ENCODE data around the gene KIRREL1. TPM values are rescaled to one million over a fixed set of nuclear protein-coding genes. Genes with fewer than 3 reads are reported as not detected.

KIRREL1 gene
- total RNA-seq, 1 donor from 2014 or later = 51.6 TPM

- Mint-ChIP-seq H3K27me3 (peaks cover 6% of the 10 kb centered on the region), H3K4me1 (ENCODE audit: unreplicated experiment) (peaks cover 56% of the 10 kb centered on the region), H3K27ac (no peak overlapping the region), H3K36me3 (peaks cover 13% of the 10 kb centered on the region), H3K4me3 (no peak overlapping the region), H3K9me3 (no peaks in the 10 kb centered on the region)
- TF ChIP-seq, protein P1, sequence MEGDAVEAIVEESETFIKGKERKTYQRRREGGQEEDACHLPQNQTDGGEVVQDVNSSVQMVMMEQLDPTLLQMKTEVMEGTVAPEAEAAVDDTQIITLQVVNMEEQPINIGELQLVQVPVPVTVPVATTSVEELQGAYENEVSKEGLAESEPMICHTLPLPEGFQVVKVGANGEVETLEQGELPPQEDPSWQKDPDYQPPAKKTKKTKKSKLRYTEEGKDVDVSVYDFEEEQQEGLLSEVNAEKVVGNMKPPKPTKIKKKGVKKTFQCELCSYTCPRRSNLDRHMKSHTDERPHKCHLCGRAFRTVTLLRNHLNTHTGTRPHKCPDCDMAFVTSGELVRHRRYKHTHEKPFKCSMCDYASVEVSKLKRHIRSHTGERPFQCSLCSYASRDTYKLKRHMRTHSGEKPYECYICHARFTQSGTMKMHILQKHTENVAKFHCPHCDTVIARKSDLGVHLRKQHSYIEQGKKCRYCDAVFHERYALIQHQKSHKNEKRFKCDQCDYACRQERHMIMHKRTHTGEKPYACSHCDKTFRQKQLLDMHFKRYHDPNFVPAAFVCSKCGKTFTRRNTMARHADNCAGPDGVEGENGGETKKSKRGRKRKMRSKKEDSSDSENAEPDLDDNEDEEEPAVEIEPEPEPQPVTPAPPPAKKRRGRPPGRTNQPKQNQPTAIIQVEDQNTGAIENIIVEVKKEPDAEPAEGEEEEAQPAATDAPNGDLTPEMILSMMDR (conservative IDR thresholded peaks at IDR 0.05) = no peak
- DNase-seq (ENCODE audit: extremely low spot score, unreplicated experiment) = no peak
Observed at GRCh38 chr1:158055854-158056253, 62.4 kb downstream of the KIRREL1 start.

DNA sequence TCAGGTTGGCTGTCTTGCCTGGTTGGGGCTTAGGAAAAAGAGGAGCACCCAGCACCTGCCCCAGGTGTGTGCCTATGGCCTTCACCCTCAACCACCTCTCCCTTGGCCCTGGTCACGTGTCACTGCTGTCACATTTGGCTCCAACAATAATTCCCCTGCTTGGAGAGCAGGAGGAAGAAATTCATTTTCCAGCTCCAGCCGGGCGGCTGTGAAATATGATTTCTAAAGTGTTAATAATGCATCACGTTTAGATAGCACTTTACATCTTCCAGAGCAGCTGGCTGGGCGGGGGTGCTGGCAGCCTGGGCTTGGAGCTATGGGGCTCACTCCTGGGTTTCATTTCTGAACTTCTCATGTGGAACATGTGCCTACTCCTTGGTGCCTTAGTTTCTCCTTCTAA is 63.1 kb downstream of the KIRREL1 start:
- Mint-ChIP-seq H3K4me1 (ENCODE audit: unreplicated experiment) (peaks cover 61% of the 10 kb centered on the region), H3K27me3 (peaks cover 6% of the 10 kb centered on the region), H3K36me3 (peaks cover 13% of the 10 kb centered on the region), H3K27ac (no peak overlapping the region), H3K9me3 (no peaks in the 10 kb centered on the region), H3K4me3 (no peak overlapping the region)
- TF ChIP-seq, protein P1 (conservative IDR thresholded peaks at IDR 0.05) = no peak
- no peak for DNase-seq (ENCODE audit: extremely low spot score, unreplicated experiment)

GRCh38 chr1:158058237-158058985 is 65.0 kb downstream of the KIRREL1 start:
- DNase-seq (ENCODE audit: extremely low spot score, unreplicated experiment) = no peak
- Mint-ChIP-seq H3K27me3 (peaks cover 6% of the 10 kb centered on the region), H3K4me3 (no peak overlapping the region), H3K27ac (no peak overlapping the region), H3K9me3 (no peaks in the 10 kb centered on the region), H3K4me1 (ENCODE audit: unreplicated experiment) (peaks cover 64% of the 10 kb centered on the region), H3K36me3 (peaks cover 3% of the 10 kb centered on the region)
- TF ChIP-seq, protein P1 (conservative IDR thresholded peaks at IDR 0.05) = no peak

DNA sequence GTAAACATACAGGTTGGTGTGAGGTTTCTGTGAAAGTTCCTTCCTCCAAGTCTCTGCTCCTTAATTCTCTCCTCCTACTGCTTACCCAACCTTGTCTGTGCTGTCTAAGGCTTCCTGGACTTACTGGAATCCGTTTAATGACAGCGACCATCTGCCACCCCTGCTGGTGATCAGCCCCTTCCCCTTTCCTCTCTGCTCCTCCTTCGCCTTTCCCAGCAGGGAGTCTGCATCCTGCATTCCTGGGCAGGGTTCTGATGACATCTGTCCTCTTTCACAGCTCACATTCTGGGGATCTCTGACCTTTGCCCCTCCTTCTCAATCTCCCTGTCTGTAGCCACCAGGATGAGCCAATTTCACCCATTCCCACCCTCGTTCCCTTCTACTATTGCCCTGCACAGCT is 66.5 kb downstream of the KIRREL1 start:
- Mint-ChIP-seq H3K4me1 (ENCODE audit: unreplicated experiment) (peaks cover 65% of the 10 kb centered on the region), H3K4me3 (no peak overlapping the region), H3K27me3 (peaks cover 6% of the 10 kb centered on the region), H3K9me3 (no peaks in the 10 kb centered on the region), H3K27ac (no peak overlapping the region), H3K36me3 (peaks cover 4% of the 10 kb centered on the region)
- TF ChIP-seq, protein P1 (conservative IDR thresholded peaks at IDR 0.05) = no peak
- DNase-seq (ENCODE audit: extremely low spot score, unreplicated experiment) = no peak

DNA sequence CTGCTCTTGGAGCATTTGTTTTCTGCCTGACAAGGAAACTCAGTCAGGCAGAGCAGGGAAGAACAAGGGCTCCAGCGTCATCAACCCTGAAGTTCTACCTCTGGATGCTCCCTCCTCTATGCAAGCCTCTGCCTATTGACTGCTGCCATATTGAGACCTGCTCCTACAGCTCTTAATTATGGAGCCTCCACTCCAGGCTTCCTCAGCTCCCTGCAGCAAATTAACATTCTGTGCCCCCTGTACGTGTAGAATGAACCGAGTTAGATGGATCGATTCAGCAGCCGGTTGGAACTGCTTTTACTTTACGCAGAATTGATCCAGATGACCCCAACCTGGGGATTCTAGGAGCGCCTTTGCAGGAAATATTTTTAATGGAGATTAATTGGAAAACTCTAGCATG is 68.7 kb downstream of the KIRREL1 start:
- Mint-ChIP-seq H3K36me3 (peaks cover 4% of the 10 kb centered on the region), H3K9me3 (no peaks in the 10 kb centered on the region), H3K27ac (no peak overlapping the region), H3K4me1 (ENCODE audit: unreplicated experiment) (peaks cover 70% of the 10 kb centered on the region), H3K4me3 (no peak overlapping the region), H3K27me3 (peaks cover 12% of the 10 kb centered on the region)
- TF ChIP-seq, protein P1 (conservative IDR thresholded peaks at IDR 0.05) = no peak
- no peak for DNase-seq (ENCODE audit: extremely low spot score, unreplicated experiment)

Measured in type B pancreatic cell (in vitro differentiated cells).